SK-N-SH (cell line): ENCODE data around the gene CENPX. TPM values are rescaled to one million over a fixed set of nuclear protein-coding genes. Genes with fewer than 3 reads are reported as not detected.

ENCODE experiments used
- CTCF ChIA-PET: fragments of 300-600, 350-600 bp; formaldehyde crosslinking; extraction: SDS; loops from one replicate; lab custom pipeline; 2021; lab: Yijun Ruan, JAX
- POLR2A ChIA-PET: fragments of 350-600 bp; sonication (Branson Sonifier 250); formaldehyde crosslinking; extraction: SDS; loops from one replicate; lab custom pipeline; 2020; ENCODE audit warnings: antibody characterized with exemption, inconsistent platforms; lab: Yijun Ruan, JAX
- DNase-seq: peaks from one replicate; pipeline ENCODE4 v3.0.0; 2012
- H2AFZ ChIP-seq: fragments of 200-600 bp; sonication (generic); 2 replicates; pipeline ENCODE4 v1.8.1; 2016; ENCODE audit warnings: antibody characterized with exemption, mild to moderate bottlenecking, low read depth
- H3F3A ChIP-seq: fragments of 200-600 bp; sonication (generic); replicated peaks from 2 replicates; pipeline ENCODE3; 2016; ENCODE audit warnings: antibody characterized with exemption, mild to moderate bottlenecking; ENCODE audit not compliant: insufficient read depth
- H3K27ac ChIP-seq, 2 experiments: fragments of 200-500 bp in 1 of 2; fragments of 200-600 bp in 1 of 2; sonication (Bioruptor generic) in 1 of 2; sonication (generic), shearing (Covaris generic) in 1 of 2; 2 replicates each; pipeline versions ENCODE4 v1.5.1 to v1.6.1; 2014 to 2016; ENCODE audit warnings: low read depth in 2 of 2, inconsistent platforms in 1 of 2, low read length in 1 of 2, mild to moderate bottlenecking in 1 of 2, mixed read lengths in 1 of 2
- H3K27me3 ChIP-seq: fragments of 200-600 bp; sonication (generic), shearing (Covaris generic); 2 replicates; pipeline ENCODE4 v1.6.1; 2016; ENCODE audit warnings: mixed run types; ENCODE audit not compliant: insufficient read depth
- H3K36me3 ChIP-seq, 2 experiments: fragments of 200-500 bp in 1 of 2; fragments of 200-600 bp in 1 of 2; sonication (Bioruptor generic) in 1 of 2; sonication (generic) in 1 of 2; replicated peaks in 1 of 2; 2 replicates each; pipeline versions ENCODE3 to v1.5.1; 2014 to 2016; ENCODE audit warnings: low read length in 1 of 2, mild to moderate bottlenecking in 1 of 2; ENCODE audit not compliant: insufficient read depth in 2 of 2, control insufficient read depth in 1 of 2
- H3K4me1 ChIP-seq, 2 experiments: fragments of 200-500 bp in 1 of 2; fragments of 200-600 bp in 1 of 2; sonication (Bioruptor generic) in 1 of 2; sonication (generic), shearing (Covaris generic) in 1 of 2; 2 replicates each; pipeline versions ENCODE4 v1.5.1 to v1.6.1; 2014 to 2016; ENCODE audit warnings: low read depth in 1 of 2, low read length in 1 of 2, mixed run types in 1 of 2; ENCODE audit not compliant: insufficient read depth in 2 of 2, control insufficient read depth in 1 of 2
- H3K4me2 ChIP-seq: fragments of 200-600 bp; sonication (generic), shearing (Covaris generic); 2 replicates; pipeline ENCODE4 v1.6.1; 2017; ENCODE audit warnings: mixed run types
- H3K4me3 ChIP-seq, 2 experiments: fragments of 200-500 bp in 1 of 2; fragments of 200-600 bp in 1 of 2; sonication (Bioruptor generic) in 1 of 2; sonication (generic), shearing (Covaris generic) in 1 of 2; 2 replicates each; pipeline versions ENCODE4 v1.5.1 to v1.8.1; 2014 to 2016; ENCODE audit warnings: low read depth in 2 of 2, inconsistent platforms in 1 of 2, low read length in 1 of 2, mild to moderate bottlenecking in 1 of 2, mixed read lengths in 1 of 2, moderate library complexity in 1 of 2
- H3K79me2 ChIP-seq: fragments of 200-600 bp; sonication (generic); 2 replicates; pipeline ENCODE4 v1.8.1; 2017; ENCODE audit warnings: mild to moderate bottlenecking; ENCODE audit not compliant: insufficient read depth
- H3K9ac ChIP-seq: fragments of 200-600 bp; sonication (generic); 2 replicates; pipeline ENCODE4 v1.6.1; 2017; ENCODE audit warnings: mixed run types
- H3K9me2 ChIP-seq: fragments of 200-600 bp; sonication (generic); 2 replicates; pipeline ENCODE4 v1.6.1; 2017; ENCODE audit warnings: mixed run types
- H3K9me3 ChIP-seq: fragments of 200-600 bp; sonication (generic); 2 replicates; pipeline ENCODE4 v1.6.1; 2017; ENCODE audit warnings: mixed run types, mild to moderate bottlenecking, moderate library complexity
- H4K20me1 ChIP-seq: fragments of 200-600 bp; sonication (generic); 2 replicates; pipeline ENCODE4 v1.6.1; 2017; ENCODE audit warnings: mild to moderate bottlenecking, mixed run types; ENCODE audit not compliant: insufficient read depth
- ELF1 ChIP-seq: IDR thresholded peaks from 2 replicates; pipeline ENCODE4 v1.4.0; 2012
- EP300 ChIP-seq, 2 experiments: IDR thresholded peaks; 2 replicates each; pipeline versions ENCODE4 v1.4.0 to v1.6.1; 2012; ENCODE audit warnings: borderline replicate concordance in 1 of 2, low read depth in 1 of 2, low read length in 1 of 2
- EZH2phosphoT487 ChIP-seq: fragments of 200-600 bp; sonication (generic); IDR thresholded peaks from 2 replicates; pipeline ENCODE4 v1.6.1; 2017; ENCODE audit warnings: low read depth, mixed run types, mild to moderate bottlenecking, antibody characterized with exemption, moderate library complexity, borderline replicate concordance
- FOSL2 ChIP-seq: IDR thresholded peaks from 2 replicates; pipeline ENCODE4 v1.4.0; 2012; ENCODE audit warnings: low read depth, mild to moderate bottlenecking, moderate library complexity, borderline replicate concordance
- FOXJ3 ChIP-seq: sonication (generic); formaldehyde crosslinking; IDR thresholded peaks from 2 replicates; pipeline ENCODE4 v1.5.1; 2020; ENCODE audit warnings: mild to moderate bottlenecking, missing genetic modification reagents
- FOXM1 ChIP-seq: IDR thresholded peaks from 2 replicates; pipeline ENCODE4 v1.4.0; 2012; ENCODE audit warnings: low read depth, mild to moderate bottlenecking
- GATA2 ChIP-seq: sonication (generic); formaldehyde crosslinking; IDR thresholded peaks from 2 replicates; pipeline ENCODE4 v1.5.0; 2020; ENCODE audit warnings: mild to moderate bottlenecking, missing genetic modification reagents
- JUND ChIP-seq: IDR thresholded peaks from 2 replicates; pipeline ENCODE4 v1.4.0; 2012
- MXI1 ChIP-seq: IDR thresholded peaks from 2 replicates; pipeline ENCODE4 v1.6.1; 2012; ENCODE audit warnings: mild to moderate bottlenecking, low read depth, low read length, improper control_type of control experiment
- NFIC ChIP-seq: IDR thresholded peaks from 2 replicates; pipeline ENCODE4 v1.4.0; 2012; ENCODE audit warnings: borderline replicate concordance
- NRF1 ChIP-seq: IDR thresholded peaks from 2 replicates; pipeline ENCODE4 v1.6.1; 2012; ENCODE audit warnings: low read depth, mild to moderate bottlenecking, low read length
- PBX3 ChIP-seq: IDR thresholded peaks from 2 replicates; pipeline ENCODE4; 2012
- POLR2AphosphoS5 ChIP-seq: IDR thresholded peaks from 2 replicates; pipeline ENCODE4 v1.6.1; 2012; ENCODE audit warnings: low read depth, low read length
- RCOR1 ChIP-seq: fragments of 150-350 bp; IDR thresholded peaks from 2 replicates; pipeline ENCODE4 v1.6.1; 2017; ENCODE audit warnings: antibody characterized with exemption, low read length
- RFX5 ChIP-seq: IDR thresholded peaks from 2 replicates; pipeline ENCODE4 v1.6.1; 2012; ENCODE audit warnings: mild to moderate bottlenecking, improper control_type of control experiment, low read length
- SMC3 ChIP-seq: IDR thresholded peaks from 2 replicates; pipeline ENCODE4 v1.6.1; 2012; ENCODE audit warnings: low read depth, low read length, improper control_type of control experiment
- TAF1 ChIP-seq: IDR thresholded peaks from 2 replicates; pipeline ENCODE4 v1.6.1; 2012; ENCODE audit warnings: low read depth, mild to moderate bottlenecking, low read length, moderate library complexity, borderline replicate concordance
- TCF12 ChIP-seq: IDR thresholded peaks from 2 replicates; pipeline ENCODE4 v1.4.0; 2012
- TEAD4 ChIP-seq: IDR thresholded peaks from 2 replicates; pipeline ENCODE4 v1.4.0; 2012; ENCODE audit warnings: mild to moderate bottlenecking, borderline replicate concordance; ENCODE audit not compliant: insufficient read depth
- YY1 ChIP-seq: IDR thresholded peaks from 2 replicates; pipeline ENCODE4 v1.4.0; 2012; ENCODE audit warnings: low read depth, mild to moderate bottlenecking
- ZBTB33 ChIP-seq: IDR thresholded peaks from 2 replicates; pipeline ENCODE4 v1.4.0; 2012; ENCODE audit warnings: low read depth, borderline replicate concordance
- WGBS: methylation state at CpG from one replicate; pipeline ENCODE4 v1.1.6; 2017; ENCODE audit warnings: low lambda C conversion rate; 5-methylcytosine and 5-hydroxymethylcytosine counted together
- polyA plus RNA-seq, 3 experiments: library from polyadenylated mRNA; depleted of rRNA; stranded (reverse); fragments of >200 nt; gene quantifications; 2 replicates each; pipeline ENCODE4 v1.2.3, GENCODE V29; 2012

Gene CENPX
- polyA plus RNA-seq, 1 of the 3 experiments (the other 2 are of a cell fraction): 255 TPM

- CTCF ChIA-PET: interaction anchor here (5.9 to 6.3 kb wide), 2 partner anchors 23 to 37 kb away, joined by 43 to 56 read pairs; partner anchors contain the start of genes CENPX and NOTUM
- peaks cover 0 to 9% of the 10 kb centered on the region in 2 experiments for H3K36me3 ChIP-seq
- H4K20me1 ChIP-seq: no peaks in the 10 kb centered on the region
- no peak overlapping the region for H3K27ac ChIP-seq
- no peaks in the 10 kb centered on the region for H3K9me3 ChIP-seq
- no peak overlapping the region for H3K4me3 ChIP-seq
- no peak overlapping the region for H2AFZ ChIP-seq
- no peak for DNase-seq
- no peaks in the 10 kb centered on the region for H3K9me2 ChIP-seq
- 94% methylated on average over 7 of the region's 7 CpGs for WGBS
- POLR2A ChIA-PET: no interaction called here
- peaks cover 11% of the 10 kb centered on the region for H3K79me2 ChIP-seq
- no peak overlapping the region for H3K9ac ChIP-seq
- H3K27me3 ChIP-seq: no peaks in the 10 kb centered on the region
- no peak for TF ChIP-seq EZH2phosphoT487
- no peak for TF ChIP-seq NRF1
- no peak for TF ChIP-seq FOSL2
- no peak for TF ChIP-seq YY1
- TF ChIP-seq SMC3: no peak
- TF ChIP-seq POLR2AphosphoS5: no peak
- TF ChIP-seq GATA2: no peak
- no peak for TF ChIP-seq NFIC
- no peak for TF ChIP-seq ZBTB33
- TF ChIP-seq FOXM1: no peak
- TF ChIP-seq TEAD4: no peak
- no peak for TF ChIP-seq ELF1
- no peak for TF ChIP-seq MXI1
- TF ChIP-seq RFX5: no peak
- TF ChIP-seq RCOR1: no peak
- TF ChIP-seq TCF12: no peak
- no peak overlapping the region for H3K4me2 ChIP-seq
- H3F3A ChIP-seq: peaks cover 14% of the 10 kb centered on the region
- peaks cover 0 to 8% of the 10 kb centered on the region in 2 experiments; a peak in 3 of 4 replicates for H3K4me1 ChIP-seq
These were observed 24.5 kb downstream of the CENPX start for GRCh38 chr17:81998212-81998611.

DNA sequence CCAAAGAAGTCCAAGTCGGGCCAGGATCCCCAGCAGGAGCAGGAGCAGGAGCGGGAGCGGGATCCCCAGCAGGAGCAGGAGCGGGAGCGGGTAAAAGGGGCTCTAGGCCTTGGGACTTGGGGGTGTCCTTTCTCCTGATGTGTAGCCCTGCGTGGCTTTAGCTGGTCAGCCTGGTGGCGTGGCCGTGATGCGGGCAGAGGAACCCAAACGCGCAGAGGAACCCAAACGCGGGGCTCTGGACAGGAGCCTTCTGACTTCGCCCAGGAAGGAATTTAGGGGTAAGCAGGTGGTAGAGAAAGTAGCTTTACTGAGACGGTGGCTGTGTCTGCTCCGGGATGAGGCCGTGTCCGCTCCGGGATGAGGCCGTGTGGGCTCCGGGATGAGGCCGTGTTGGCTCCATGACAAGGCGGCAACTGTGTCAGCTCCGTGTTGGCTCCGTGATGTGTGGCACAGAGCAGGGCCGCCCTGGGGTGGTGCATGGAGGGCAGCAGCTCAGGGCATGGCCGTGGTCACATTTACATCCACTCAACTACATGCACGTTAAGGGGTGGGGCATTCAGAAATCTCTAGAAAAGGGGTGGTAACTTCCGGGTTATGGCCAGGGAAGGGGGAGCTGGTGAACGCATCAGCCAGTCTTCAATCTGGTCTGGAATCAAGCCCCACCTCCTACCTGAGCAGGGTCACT lies 25.8 kb downstream of the CENPX start:
- H3F3A ChIP-seq: peaks cover 1% of the 10 kb centered on the region
- H3K4me2 ChIP-seq: no peak overlapping the region
- no peak for DNase-seq
- WGBS: 96% methylated on average over 30 of the region's 30 CpGs
- H3K4me1 ChIP-seq: peaks cover 0 to 10% of the 10 kb centered on the region in 2 experiments; a peak in 1 of 4 replicates
- no peaks in the 10 kb centered on the region for H3K27me3 ChIP-seq
- POLR2A ChIA-PET: interaction anchor here (0.8 kb wide), 1 partner anchor 19 kb away, joined by 3 read pairs; no protein-coding TSS in a partner anchor
- H3K9me2 ChIP-seq: no peaks in the 10 kb centered on the region
- H3K79me2 ChIP-seq: peaks cover 10% of the 10 kb centered on the region
- H2AFZ ChIP-seq: no peak overlapping the region
- peaks cover 0 to 9% of the 10 kb centered on the region in 2 experiments for H3K36me3 ChIP-seq
- no peak overlapping the region for H3K9ac ChIP-seq
- CTCF ChIA-PET: interaction anchor here (0.6 to 6.3 kb wide), 4 partner anchors 24 to 218 kb away, joined by 3 to 56 read pairs (median 23); partner anchors contain the start of genes CENPX and NOTUM
- H3K4me3 ChIP-seq: no peak overlapping the region
- H3K9me3 ChIP-seq: no peaks in the 10 kb centered on the region
- H4K20me1 ChIP-seq: no peaks in the 10 kb centered on the region
- TF ChIP-seq SMC3: no peak
- no peak for TF ChIP-seq FOSL2
- no peak for TF ChIP-seq RFX5
- no peak for TF ChIP-seq EP300 (IDR thresholded peaks at IDR 0.05; ENCODE audit: borderline replicate concordance in 1 of 2, low read depth in 1 of 2, low read length in 1 of 2)
- TF ChIP-seq ZBTB33: no peak
- TF ChIP-seq JUND: no peak
- no peak for TF ChIP-seq EZH2phosphoT487
- no peak for TF ChIP-seq YY1
- no peak for TF ChIP-seq FOXJ3 (CRISPR knock-in tag)
- no peak for TF ChIP-seq MXI1
- no peak for TF ChIP-seq TCF12
- no peak for TF ChIP-seq NRF1
- TF ChIP-seq PBX3: no peak
- TF ChIP-seq TAF1: no peak
- H3K27ac ChIP-seq: no peak overlapping the region
